Activated CD4-positive, alpha-beta T cell treated with anti-CD3 and anti-CD28 coated beads, Interleukin-2, amount 10 ng/mL, durations not matched to agents 24 days and 14 days (primary cell): ENCODE measurements around the gene ORC3. TPM values are rescaled to one million over a fixed set of nuclear protein-coding genes. Genes with fewer than 3 reads are reported as not detected.

Source experiments
- DNase-seq: peaks from one replicate; pipeline ENCODE4 v3.0.0; 2022
- H3K27ac Mint-ChIP-seq: one replicate; pipeline ENCODE4 v1.8.0; 2022; ENCODE audit warnings: mild to moderate bottlenecking, mixed read lengths
- H3K27me3 Mint-ChIP-seq: one replicate; pipeline ENCODE4 v1.8.0; 2022; ENCODE audit warnings: mixed read lengths
- H3K36me3 Mint-ChIP-seq: one replicate; pipeline ENCODE4 v1.8.0; 2022; ENCODE audit warnings: low read depth, mild to moderate bottlenecking, mixed read lengths
- H3K4me1 Mint-ChIP-seq: one replicate; pipeline ENCODE4 v1.8.0; 2021; ENCODE audit warnings: mixed read lengths
- H3K4me3 Mint-ChIP-seq: one replicate; pipeline ENCODE4 v1.8.0; 2022; ENCODE audit warnings: mild to moderate bottlenecking, moderate library complexity, mixed read lengths
- H3K9me3 Mint-ChIP-seq: one replicate; pipeline ENCODE4 v1.8.0; 2021; ENCODE audit warnings: mixed read lengths
- intact Hi-C: fragments of 100-400 bp; cut with micrococcal nuclease; formaldehyde crosslinking; loops from one replicate; pipeline ENCODE4 v1.15.1; 2023
- total RNA-seq: library from RNA; stranded (reverse); gene quantifications from 2 replicates; pipeline ENCODE4 v1.2.3, GENCODE V29; 2022

The ORC3 gene
- total RNA-seq: 35.5 and 38.6 TPM in 2 replicates

DNA sequence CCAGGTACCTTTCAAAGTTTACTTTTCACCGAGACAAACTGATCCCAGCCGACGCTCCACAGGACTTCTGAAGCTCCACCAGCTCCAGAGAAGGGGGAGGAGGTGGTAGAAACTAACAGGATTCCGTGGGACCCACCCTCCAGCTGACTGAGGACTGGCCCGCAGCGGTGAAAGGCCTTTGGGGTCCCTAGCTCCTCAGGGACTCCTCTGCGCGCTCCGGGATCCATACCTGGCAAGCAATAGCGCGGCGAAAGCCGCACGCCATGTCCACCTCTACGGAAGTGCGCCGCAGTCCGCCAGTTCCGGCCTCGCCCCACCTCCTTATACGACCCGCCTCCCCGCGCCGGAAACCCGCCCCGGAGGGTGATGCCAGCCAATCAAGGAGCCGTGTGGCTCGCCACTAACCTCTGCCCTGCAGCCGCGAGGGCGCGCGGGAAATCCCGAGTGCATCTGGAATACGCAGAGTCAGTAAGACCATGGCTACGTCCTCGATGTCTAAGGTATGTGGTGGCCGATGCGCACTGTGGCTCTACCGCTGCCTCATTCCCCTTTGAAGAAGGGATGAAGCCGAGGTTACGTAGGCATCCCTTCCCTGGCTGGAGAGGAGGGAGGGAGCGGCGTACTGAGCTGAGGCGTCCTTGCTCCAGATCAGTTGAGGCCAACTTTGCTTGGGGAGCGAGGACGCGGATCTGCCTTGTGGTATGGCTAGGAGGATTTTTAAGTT, at the start of gene ORC3, which contains the start of gene RARS2:
ORC3 (plus strand) TSS at position 443 of the 724 bp plus-strand sequence; CDS start at position 477, 34 bp downstream.
RARS2 (minus strand) TSS at position 295 of the 724 bp plus-strand sequence; CDS start at position 265, 30 bp downstream.
- Mint-ChIP-seq H3K4me1 (peaks cover 44% of the 10 kb centered on the region), H3K27me3 (no peaks in the 10 kb centered on the region), H3K36me3 (peaks cover 27% of the 10 kb centered on the region), H3K27ac (peak within 1 kb of the TSS; percentile 84), H3K4me3 (peak within 1 kb of the TSS; percentile 92), H3K9me3 (no peaks in the 10 kb centered on the region)
- peak; percentile 99 for DNase-seq
- intact Hi-C loops: loop anchor here (1.0 to 10.0 kb wide), 7 partner anchors 65 to 1372 kb away; partner anchors contain the start of genes AKIRIN2, RNGTT, SLC35A1 and SMIM8

GRCh38 chr6:87540539-87540938, 49.4 kb upstream of the ORC3 start:
- no peak for DNase-seq
- intact Hi-C loops: no loop called here
- peaks cover 11% of the 10 kb centered on the region for H3K9me3 Mint-ChIP-seq
- peaks cover 7% of the 10 kb centered on the region for H3K4me1 Mint-ChIP-seq
- no peaks in the 10 kb centered on the region for H3K27me3 Mint-ChIP-seq
- peaks cover 55% of the 10 kb centered on the region for H3K36me3 Mint-ChIP-seq
- no peak overlapping the region for H3K4me3 Mint-ChIP-seq
- H3K27ac Mint-ChIP-seq: no peak overlapping the region

GRCh38 chr6:87541041-87541440, 48.9 kb upstream of the ORC3 start:
- Mint-ChIP-seq H3K4me1 (peaks cover 7% of the 10 kb centered on the region), H3K9me3 (peaks cover 11% of the 10 kb centered on the region), H3K4me3 (no peak overlapping the region), H3K36me3 (peaks cover 57% of the 10 kb centered on the region), H3K27ac (no peak overlapping the region), H3K27me3 (no peaks in the 10 kb centered on the region)
- intact Hi-C loops: no loop called here
- no peak for DNase-seq

DNA sequence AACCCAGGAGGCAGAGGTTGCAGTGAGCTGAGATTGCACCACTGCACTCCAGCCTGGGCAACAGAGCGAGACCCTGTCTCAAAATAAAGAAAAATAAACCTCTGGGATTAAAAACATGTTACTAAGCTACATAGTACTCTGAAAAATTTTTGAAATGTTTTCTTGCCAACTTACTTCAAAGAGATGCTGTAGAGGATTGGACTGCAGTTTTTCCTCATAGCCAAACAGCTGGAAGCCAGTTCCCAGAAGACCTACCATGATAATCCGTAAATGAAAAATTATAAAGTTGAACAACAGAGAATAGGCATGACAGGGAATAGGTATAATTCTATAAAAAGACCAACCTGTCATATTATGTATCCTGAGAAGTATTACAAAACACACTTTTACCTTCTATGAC, 48.2 kb upstream of the ORC3 start:
- DNase-seq: no peak
- Mint-ChIP-seq H3K27me3 (no peaks in the 10 kb centered on the region), H3K4me1 (peaks cover 7% of the 10 kb centered on the region), H3K27ac (no peak overlapping the region), H3K36me3 (peaks cover 59% of the 10 kb centered on the region), H3K9me3 (peaks cover 11% of the 10 kb centered on the region), H3K4me3 (no peak overlapping the region)
- intact Hi-C loops: no loop called here

DNA sequence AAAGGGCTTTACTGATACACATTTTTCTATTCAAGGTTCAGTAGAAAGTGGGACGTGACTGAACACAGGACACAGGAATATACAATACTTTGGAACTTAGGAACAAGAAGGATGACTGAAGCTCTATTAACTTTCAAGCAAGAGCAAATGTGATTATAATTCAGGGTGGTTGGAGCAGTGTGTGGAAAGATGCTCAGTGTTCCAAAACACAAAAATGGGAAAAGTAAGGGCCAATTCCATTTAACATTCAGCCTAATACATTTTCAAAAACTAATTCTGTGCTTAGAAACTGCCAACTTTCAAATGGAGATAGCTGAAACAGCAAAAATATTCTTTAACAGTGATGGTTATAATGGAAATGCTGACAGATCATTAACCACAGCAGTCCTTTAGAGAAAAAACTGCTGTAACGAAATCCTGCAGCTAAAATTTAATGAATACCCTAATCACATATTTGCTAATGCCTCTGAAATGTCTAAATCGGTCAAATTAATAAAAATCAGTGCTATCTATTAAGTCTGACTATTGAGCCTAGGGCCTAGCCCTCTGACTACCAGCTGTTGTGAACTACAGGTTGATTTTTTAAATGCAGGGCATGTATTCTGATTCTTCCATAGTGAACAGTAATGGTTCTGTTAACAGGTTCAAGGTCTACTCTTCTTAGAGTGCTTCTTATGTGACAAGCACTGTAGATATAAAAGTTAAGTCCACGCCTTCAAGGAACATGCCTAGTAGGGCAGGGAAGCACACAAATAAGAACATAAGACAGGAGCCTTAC, 46.0 kb upstream of the ORC3 start:
- Mint-ChIP-seq H3K27me3 (no peaks in the 10 kb centered on the region), H3K4me1 (peaks cover 5% of the 10 kb centered on the region), H3K27ac (no peak overlapping the region), H3K36me3 (peaks cover 62% of the 10 kb centered on the region), H3K9me3 (peaks cover 11% of the 10 kb centered on the region), H3K4me3 (no peak overlapping the region)
- no peak for DNase-seq
- intact Hi-C loops: no loop called here

GRCh38 chr6:87544474-87544735, 45.5 kb upstream of the ORC3 start:
- Mint-ChIP-seq H3K27ac (no peak overlapping the region), H3K4me1 (peaks cover 4% of the 10 kb centered on the region), H3K27me3 (no peaks in the 10 kb centered on the region), H3K9me3 (peaks cover 8% of the 10 kb centered on the region), H3K36me3 (peaks cover 59% of the 10 kb centered on the region), H3K4me3 (no peak overlapping the region)
- DNase-seq: no peak
- intact Hi-C loops: no loop called here

DNA sequence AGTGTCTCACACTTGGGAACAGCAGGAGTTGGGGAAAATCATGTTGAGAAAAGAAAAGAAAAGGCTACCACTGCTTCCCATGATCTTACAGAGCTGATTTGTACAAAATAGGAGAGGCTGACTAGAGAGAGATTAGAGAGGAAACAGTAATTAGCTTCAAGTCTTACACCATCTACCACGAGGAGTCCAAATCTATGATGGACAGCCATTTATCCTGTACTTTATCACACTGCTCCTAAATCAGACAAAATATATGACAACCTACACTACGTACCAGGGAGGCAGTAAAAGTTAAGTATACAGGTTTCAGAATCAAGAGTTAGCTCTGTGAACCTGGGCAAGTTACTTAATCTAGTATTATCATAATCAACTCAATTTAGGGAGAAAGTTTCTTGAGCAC, 38.1 kb upstream of the ORC3 start:
- Mint-ChIP-seq H3K27me3 (no peaks in the 10 kb centered on the region), H3K27ac (no peak overlapping the region), H3K4me3 (no peak overlapping the region), H3K36me3 (peaks cover 42% of the 10 kb centered on the region), H3K9me3 (no peaks in the 10 kb centered on the region), H3K4me1 (no peaks in the 10 kb centered on the region)
- intact Hi-C loops: no loop called here
- DNase-seq: no peak

GRCh38 chr6:87553159-87553765, 36.7 kb upstream of the ORC3 start:
- DNase-seq: no peak
- no peak overlapping the region for H3K4me3 Mint-ChIP-seq
- no peaks in the 10 kb centered on the region for H3K27me3 Mint-ChIP-seq
- no peak overlapping the region for H3K27ac Mint-ChIP-seq
- intact Hi-C loops: no loop called here
- H3K36me3 Mint-ChIP-seq: peaks cover 40% of the 10 kb centered on the region
- H3K4me1 Mint-ChIP-seq: no peaks in the 10 kb centered on the region
- no peaks in the 10 kb centered on the region for H3K9me3 Mint-ChIP-seq

DNA sequence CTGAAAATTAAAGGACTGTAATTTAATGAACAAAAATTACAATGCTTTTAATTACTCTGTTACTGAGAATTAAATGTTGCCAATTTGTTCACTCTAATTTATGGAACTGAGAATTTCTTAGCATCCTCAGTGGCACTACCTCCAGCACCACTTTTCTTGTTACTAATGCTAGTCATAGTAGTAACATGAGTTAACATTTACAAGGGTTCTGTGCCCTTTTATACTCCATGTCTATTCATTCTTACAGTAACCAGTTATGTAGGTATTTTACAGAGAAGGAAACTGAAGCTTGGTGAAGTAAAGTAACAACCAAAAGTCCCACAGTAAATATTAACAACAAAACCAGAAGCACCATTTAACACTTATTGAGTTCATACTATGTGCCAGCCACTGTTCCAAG, 34.4 kb upstream of the ORC3 start:
- intact Hi-C loops: no loop called here
- H3K27ac Mint-ChIP-seq: no peak overlapping the region
- H3K4me3 Mint-ChIP-seq: no peak overlapping the region
- peaks cover 31% of the 10 kb centered on the region for H3K36me3 Mint-ChIP-seq
- H3K4me1 Mint-ChIP-seq: no peaks in the 10 kb centered on the region
- no peaks in the 10 kb centered on the region for H3K27me3 Mint-ChIP-seq
- DNase-seq: no peak
- H3K9me3 Mint-ChIP-seq: no peaks in the 10 kb centered on the region

DNA sequence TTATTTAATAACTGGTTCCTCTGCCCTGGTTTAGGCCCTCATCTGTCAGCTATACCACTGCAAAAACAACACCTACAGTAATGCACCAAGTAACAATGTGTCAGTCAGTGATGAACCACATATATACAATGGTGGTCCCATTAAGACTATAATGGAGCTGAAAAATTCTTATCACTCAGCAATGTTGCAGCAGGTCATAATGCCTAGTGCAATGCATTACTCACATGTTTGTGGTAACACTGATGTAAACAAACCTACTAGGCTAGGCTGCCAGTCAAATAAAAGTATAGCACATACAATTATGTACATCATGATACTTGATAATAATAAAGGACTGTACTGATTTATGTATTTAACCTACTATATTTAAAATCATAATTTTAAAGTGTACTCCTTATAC, 31.5 kb upstream of the ORC3 start:
- intact Hi-C loops: no loop called here
- Mint-ChIP-seq H3K36me3 (peaks cover 29% of the 10 kb centered on the region), H3K4me1 (no peaks in the 10 kb centered on the region), H3K27ac (no peak overlapping the region), H3K4me3 (no peak overlapping the region), H3K27me3 (no peaks in the 10 kb centered on the region), H3K9me3 (no peaks in the 10 kb centered on the region)
- DNase-seq: no peak

DNA sequence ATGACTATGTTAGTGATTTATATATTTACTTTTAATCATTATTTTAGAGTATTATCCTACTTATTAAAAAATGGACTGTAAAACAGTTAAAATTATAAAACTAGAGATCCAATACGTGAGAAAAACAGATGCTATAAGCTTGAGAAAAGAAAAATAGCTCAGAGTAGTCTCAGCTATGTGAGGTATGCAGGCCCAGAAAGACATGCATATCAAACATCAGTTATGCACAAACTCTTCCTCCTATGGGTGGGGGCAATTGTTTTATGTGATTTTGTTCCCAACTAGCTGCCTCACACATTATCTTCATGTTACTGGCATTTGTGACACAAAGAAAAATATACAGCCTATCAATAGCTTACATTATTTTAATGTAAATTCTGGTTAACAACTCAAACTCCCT, 28.9 kb upstream of the ORC3 start:
- peaks cover 33% of the 10 kb centered on the region for H3K36me3 Mint-ChIP-seq
- peaks cover 5% of the 10 kb centered on the region for H3K4me1 Mint-ChIP-seq
- H3K4me3 Mint-ChIP-seq: no peak overlapping the region
- DNase-seq: no peak
- no peaks in the 10 kb centered on the region for H3K27me3 Mint-ChIP-seq
- no peak overlapping the region for H3K27ac Mint-ChIP-seq
- intact Hi-C loops: no loop called here
- no peaks in the 10 kb centered on the region for H3K9me3 Mint-ChIP-seq

- no peak overlapping the region for H3K4me3 Mint-ChIP-seq
- peaks cover 29% of the 10 kb centered on the region for H3K36me3 Mint-ChIP-seq
- peaks cover 8% of the 10 kb centered on the region for H3K9me3 Mint-ChIP-seq
- no peak overlapping the region for H3K27ac Mint-ChIP-seq
- H3K27me3 Mint-ChIP-seq: no peaks in the 10 kb centered on the region
- DNase-seq: no peak
- peaks cover 38% of the 10 kb centered on the region for H3K4me1 Mint-ChIP-seq
- intact Hi-C loops: no loop called here
These were observed 17.9 kb upstream of the ORC3 start for GRCh38 chr6:87572021-87572420.

- Mint-ChIP-seq H3K4me1 (peaks cover 38% of the 10 kb centered on the region), H3K27me3 (no peaks in the 10 kb centered on the region), H3K27ac (peak overlapping the region; percentile 14), H3K4me3 (no peak overlapping the region), H3K9me3 (peaks cover 8% of the 10 kb centered on the region), H3K36me3 (peaks cover 32% of the 10 kb centered on the region)
- DNase-seq: no peak
- intact Hi-C loops: no loop called here
These were observed 17.1 kb upstream of the ORC3 start for GRCh38 chr6:87572883-87573282.

GRCh38 chr6:87573307-87574024, 16.5 kb upstream of the ORC3 start:
- Mint-ChIP-seq H3K4me1 (peaks cover 38% of the 10 kb centered on the region), H3K27ac (peak overlapping the region; percentile 14), H3K27me3 (no peaks in the 10 kb centered on the region), H3K9me3 (peaks cover 8% of the 10 kb centered on the region), H3K4me3 (peak overlapping the region; percentile 3), H3K36me3 (peaks cover 31% of the 10 kb centered on the region)
- DNase-seq: no peak
- intact Hi-C loops: no loop called here
